SK-N-SH treated with all-trans-retinoic acid at 6 μM for 48 hours (cell line): Measurements from ENCODE around the gene LRIG2.

ENCODE experiments used
- ATAC-seq: fragments of 200-7000 bp; cut with Tn5 transposase; 3 replicates; pipeline ENCODE4 v1.9.1; 2020; ENCODE audit warnings: mild to moderate bottlenecking, moderate library complexity
- ARNTL ChIP-seq: fragments of 450-650 bp; formaldehyde crosslinking; IDR thresholded peaks from 2 replicates; pipeline ENCODE4 v1.5.0; 2020; ENCODE audit warnings: low read depth, mild to moderate bottlenecking, moderate library complexity, borderline replicate concordance
- BACH2 ChIP-seq: fragments of 250-450 bp; sonication (Bioruptor Pico); IDR thresholded peaks from 2 replicates; pipeline ENCODE4 v1.9.0; 2021; ENCODE audit warnings: mild to moderate bottlenecking, borderline replicate concordance
- CREB5 ChIP-seq: fragments of 250-450 bp; sonication (Bioruptor Pico); IDR thresholded peaks from 2 replicates; pipeline ENCODE4 v1.5.1; 2020; ENCODE audit warnings: low read depth, mild to moderate bottlenecking, moderate library complexity
- CSDC2 ChIP-seq: fragments of 250-450 bp; sonication (Bioruptor Pico); IDR thresholded peaks from 2 replicates; pipeline ENCODE4 v1.5.0; 2020; ENCODE audit warnings: mild to moderate bottlenecking, moderate library complexity
- CSRNP3 ChIP-seq: fragments of 250-450 bp; sonication (Bioruptor Pico); IDR thresholded peaks from 2 replicates; pipeline ENCODE4 v1.5.1; 2021; ENCODE audit warnings: mild to moderate bottlenecking, moderate library complexity
- ESRRG ChIP-seq: fragments of 250-450 bp; sonication (Bioruptor Pico); IDR thresholded peaks from 2 replicates; pipeline ENCODE4 v1.6.1; 2021; ENCODE audit warnings: mild to moderate bottlenecking
- GLIS3 ChIP-seq: fragments of 250-450 bp; sonication (Bioruptor Pico); IDR thresholded peaks from 2 replicates; pipeline ENCODE4 v1.5.0; 2020; ENCODE audit warnings: mild to moderate bottlenecking, moderate library complexity
- ISL1 ChIP-seq: fragments of 250-450 bp; sonication (Bioruptor Pico); IDR thresholded peaks from 2 replicates; pipeline ENCODE4 v2.1.2; 2022; ENCODE audit warnings: mild to moderate bottlenecking, moderate library complexity
- OSR1 ChIP-seq: fragments of 250-450 bp; sonication (Bioruptor Pico); IDR thresholded peaks from 2 replicates; pipeline ENCODE4 v1.8.0; 2022; ENCODE audit warnings: moderate library complexity, mild to moderate bottlenecking, inconsistent platforms
- PATZ1 ChIP-seq: fragments of 250-450 bp; sonication (Bioruptor Pico); IDR thresholded peaks from 2 replicates; pipeline ENCODE4 v1.8.0; 2020; ENCODE audit warnings: mild to moderate bottlenecking, moderate library complexity, borderline replicate concordance
- POU6F1 ChIP-seq: fragments of 250-450 bp; sonication (Bioruptor Pico); IDR thresholded peaks from 2 replicates; pipeline ENCODE4 v1.8.0; 2021; ENCODE audit warnings: low read depth, mild to moderate bottlenecking, moderate library complexity, borderline replicate concordance
- PPARA ChIP-seq: fragments of 250-450 bp; sonication (Bioruptor Pico); IDR thresholded peaks from 2 replicates; pipeline ENCODE4 v1.5.0; 2020; ENCODE audit warnings: mild to moderate bottlenecking, borderline replicate concordance
- SNAI2 ChIP-seq: fragments of 250-450 bp; sonication (Bioruptor Pico); IDR thresholded peaks from 2 replicates; pipeline ENCODE4 v1.5.0; 2020; ENCODE audit warnings: mild to moderate bottlenecking, moderate library complexity
- TCF4 ChIP-seq: fragments of 250-450 bp; sonication (Bioruptor Pico); IDR thresholded peaks from 2 replicates; pipeline ENCODE4 v1.8.0; 2021; ENCODE audit warnings: mild to moderate bottlenecking, moderate library complexity, borderline replicate concordance
- TOX ChIP-seq: fragments of 250-450 bp; sonication (Bioruptor Pico); IDR thresholded peaks from 2 replicates; pipeline ENCODE4 v1.8.0; 2021; ENCODE audit warnings: mild to moderate bottlenecking, moderate library complexity, borderline replicate concordance
- TSHZ2 ChIP-seq: fragments of 250-450 bp; sonication (Bioruptor Pico); IDR thresholded peaks from 2 replicates; pipeline ENCODE4 v1.5.0; 2020; ENCODE audit warnings: mild to moderate bottlenecking, moderate library complexity
- ZC3H10 ChIP-seq: fragments of 250-450 bp; sonication (Bioruptor Pico); IDR thresholded peaks from 2 replicates; pipeline ENCODE4 v1.5.1; 2021; ENCODE audit warnings: mild to moderate bottlenecking, moderate library complexity
- ZFP30 ChIP-seq: fragments of 450-650 bp; formaldehyde crosslinking; IDR thresholded peaks from 2 replicates; pipeline ENCODE4 v1.5.0; 2022; ENCODE audit warnings: mild to moderate bottlenecking, moderate library complexity
- ZNF565 ChIP-seq: fragments of 450-650 bp; formaldehyde crosslinking; conservative IDR thresholded peaks from 2 replicates; pipeline ENCODE4 v1.5.0; 2020; ENCODE audit warnings: low read depth, mild to moderate bottlenecking, moderate library complexity
- ZNF70 ChIP-seq: fragments of 450-650 bp; formaldehyde crosslinking; IDR thresholded peaks from 2 replicates; pipeline ENCODE4 v1.5.0; 2020; ENCODE audit warnings: mild to moderate bottlenecking, moderate library complexity
- ZNF8 ChIP-seq: fragments of 450-650 bp; formaldehyde crosslinking; IDR thresholded peaks from 2 replicates; pipeline ENCODE4 v1.5.0; 2020; ENCODE audit warnings: mild to moderate bottlenecking, moderate library complexity

LRIG2 gene

GRCh38 chr1:113168946-113169345 is 95.9 kb downstream of the LRIG2 start (continued):
- TF ChIP-seq ESRRG (CRISPR knock-in tag): no peak
- TF ChIP-seq ARNTL (CRISPR knock-in tag): no peak
- TF ChIP-seq PPARA (CRISPR knock-in tag): no peak
- no peak for TF ChIP-seq ZC3H10 (CRISPR knock-in tag)
- no peak for TF ChIP-seq POU6F1 (CRISPR knock-in tag)
- TF ChIP-seq BACH2 (CRISPR knock-in tag): no peak
- no peak for TF ChIP-seq ZNF8 (CRISPR knock-in tag)
- no peak for TF ChIP-seq ZFP30
- TF ChIP-seq CSDC2 (CRISPR knock-in tag): no peak

- no peak for TF ChIP-seq CSRNP3 (CRISPR knock-in tag)
- no peak for TF ChIP-seq ESRRG (CRISPR knock-in tag)
- no peak for TF ChIP-seq ISL1 (CRISPR knock-in tag)
- no peak for TF ChIP-seq CREB5 (CRISPR knock-in tag)
- TF ChIP-seq OSR1 (CRISPR knock-in tag): no peak
- no peak for TF ChIP-seq TSHZ2 (CRISPR knock-in tag)
- TF ChIP-seq GLIS3 (CRISPR knock-in tag): no peak
- no peak for TF ChIP-seq CSDC2 (CRISPR knock-in tag)
- no peak for TF ChIP-seq ZC3H10 (CRISPR knock-in tag)
- no peak for TF ChIP-seq ZNF565
- no peak for TF ChIP-seq TOX (CRISPR knock-in tag)
- ATAC-seq: no peak
Measured at GRCh38 chr1:113169591-113169990, 96.6 kb downstream of the LRIG2 start.

GRCh38 chr1:113170519-113170918 is 97.5 kb downstream of the LRIG2 start:
- TF ChIP-seq GLIS3 (CRISPR knock-in tag) (no peak), SNAI2 (CRISPR knock-in tag) (no peak), ESRRG (CRISPR knock-in tag) (no peak), CREB5 (CRISPR knock-in tag) (no peak), TOX (CRISPR knock-in tag) (no peak), ZFP30 (no peak)
- no peak for ATAC-seq

GRCh38 chr1:113178106-113178505 is 105.1 kb downstream of the LRIG2 start:
- ATAC-seq: no peak
- TF ChIP-seq PPARA (CRISPR knock-in tag): no peak
- TF ChIP-seq PATZ1 (CRISPR knock-in tag): no peak
- no peak for TF ChIP-seq ZNF70
- TF ChIP-seq ZNF565: no peak
- no peak for TF ChIP-seq ZNF8 (CRISPR knock-in tag)
- TF ChIP-seq SNAI2 (CRISPR knock-in tag): no peak
- no peak for TF ChIP-seq TCF4
- TF ChIP-seq TSHZ2 (CRISPR knock-in tag): no peak
- TF ChIP-seq CSDC2 (CRISPR knock-in tag): no peak
- TF ChIP-seq ISL1 (CRISPR knock-in tag): no peak
- no peak for TF ChIP-seq ESRRG (CRISPR knock-in tag)
